SU-DHL-6 (cell line): ENCODE measurements around the gene GDI1.

Experiments used
- H2AFZ ChIP-seq: fragments of 200-600 bp; sonication (generic); 2 replicates; pipeline ENCODE4 v1.6.1; 2014; ENCODE audit warnings: low read depth, mild to moderate bottlenecking, moderate library complexity, mixed read lengths, antibody characterized with exemption, low read length; ENCODE audit not compliant: severe bottlenecking
- H3F3A ChIP-seq: fragments of 200-600 bp; shearing (Covaris generic); 2 replicates; pipeline ENCODE4 v1.6.0; 2016; ENCODE audit warnings: antibody characterized with exemption, mild to moderate bottlenecking; ENCODE audit not compliant: insufficient read depth
- H3K27ac ChIP-seq: fragments of 200-600 bp; sonication (generic); 2 replicates; pipeline ENCODE4 v1.5.1; 2016; ENCODE audit warnings: low read depth, mild to moderate bottlenecking, low read length, moderate library complexity, mixed read lengths
- H3K27me3 ChIP-seq: fragments of 200-600 bp; sonication (generic), shearing (Covaris generic); 2 replicates; pipeline ENCODE4 v1.6.0; 2014; ENCODE audit warnings: mild to moderate bottlenecking, low read length
- H3K36me3 ChIP-seq: fragments of 200-600 bp; sonication (generic); 2 replicates; pipeline ENCODE4 v1.6.1; 2014; ENCODE audit warnings: mild to moderate bottlenecking, low read length, mixed read lengths
- H3K4me2 ChIP-seq: fragments of 300-600, 200-600 bp; shearing (Covaris generic), sonication (generic); 2 replicates; pipeline ENCODE4 v1.6.0; 2014; ENCODE audit warnings: low read length, low read depth, mild to moderate bottlenecking; ENCODE audit not compliant: poor library complexity, severe bottlenecking
- H3K4me3 ChIP-seq: fragments of 200-600 bp; sonication (generic); 2 replicates; pipeline ENCODE4 v1.5.1; 2014; ENCODE audit warnings: antibody characterized with exemption, low read length, mild to moderate bottlenecking, mixed read lengths; ENCODE audit not compliant: insufficient read depth, poor library complexity, severe bottlenecking
- H3K79me2 ChIP-seq: fragments of 200-600 bp; sonication (generic); 2 replicates; pipeline ENCODE4 v1.6.1; 2014; ENCODE audit warnings: mild to moderate bottlenecking, low read length, moderate library complexity; ENCODE audit not compliant: insufficient read depth
- H3K9ac ChIP-seq: fragments of 200-600 bp; sonication (generic); 2 replicates; pipeline ENCODE4 v1.7.0; 2014; ENCODE audit warnings: mild to moderate bottlenecking, low read length
- H3K9me2 ChIP-seq: fragments of 200-600 bp; sonication (generic); replicated peaks from 2 replicates; pipeline ENCODE4 v1.6.1; 2014; ENCODE audit warnings: low read length; ENCODE audit not compliant: insufficient read depth
- H3K9me3 ChIP-seq: fragments of 200-600 bp; sonication (generic); 2 replicates; pipeline ENCODE4 v1.6.1; 2014; ENCODE audit warnings: low read length, mixed read lengths; ENCODE audit not compliant: insufficient read depth
- H4K20me1 ChIP-seq: fragments of 200-600 bp; sonication (generic); 2 replicates; pipeline ENCODE4 v1.6.1; 2014; ENCODE audit warnings: low read depth, mild to moderate bottlenecking, antibody characterized with exemption, low read length, moderate library complexity, mixed read lengths
- EZH2phosphoT487 ChIP-seq: fragments of 200-600 bp; sonication (generic), shearing (Covaris generic); conservative IDR thresholded peaks from 2 replicates; pipeline ENCODE4 v1.6.1; 2018; ENCODE audit warnings: mild to moderate bottlenecking, antibody characterized with exemption, low read length, moderate library complexity, mixed read lengths
- TF ChIP-seq, protein P1 (sequence below): fragments of 200-600 bp; sonication (generic); IDR thresholded peaks from one replicate; pipeline ENCODE4 v1.5.1; 2017; ENCODE audit warnings: antibody characterized with exemption, mild to moderate bottlenecking, low read length, moderate library complexity; ENCODE audit not compliant: insufficient read depth, poor library complexity, severe bottlenecking

GDI1 gene

DNA sequence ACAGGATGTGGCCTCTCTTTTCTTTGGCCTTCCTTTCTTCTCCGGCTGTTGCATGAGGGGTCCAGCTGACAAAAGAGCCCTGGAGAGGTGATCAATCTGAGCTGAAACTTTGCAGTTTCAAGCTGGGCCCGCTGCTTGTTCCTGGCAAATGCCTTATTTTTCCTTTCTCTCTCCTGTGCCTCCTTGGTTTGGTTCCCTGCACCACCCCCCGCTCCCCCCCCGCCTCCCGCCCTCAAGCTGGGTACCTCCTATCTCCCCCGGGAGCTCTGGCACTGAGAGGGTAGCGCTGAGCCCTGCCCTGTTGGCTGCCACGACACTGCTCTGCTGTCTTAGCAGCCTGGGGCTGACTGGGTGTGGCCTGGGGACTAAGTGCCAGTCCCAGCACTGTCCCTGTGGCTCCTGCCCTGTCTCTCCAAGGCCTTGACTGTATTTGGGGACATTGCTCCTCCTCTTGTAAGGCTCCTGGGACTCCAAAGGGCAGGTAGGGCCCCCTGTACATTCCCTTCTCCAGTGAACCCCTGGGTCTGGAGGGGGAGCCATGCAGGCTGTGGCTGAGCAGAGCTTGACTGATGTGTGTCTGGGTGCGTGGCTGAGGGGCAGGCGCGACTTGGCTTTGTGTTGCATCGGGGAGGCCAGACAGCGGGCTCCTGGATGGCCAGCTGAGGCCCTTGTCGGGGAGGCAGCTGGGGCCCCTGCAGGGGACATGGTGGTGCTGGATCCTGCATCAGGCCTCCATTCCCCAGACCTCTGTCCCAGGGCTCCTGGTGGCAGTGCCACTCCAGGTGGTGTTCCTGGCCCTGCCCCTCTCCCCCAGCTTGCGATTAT, 22.2 kb downstream of the GDI1 start:
- Histone ChIP-seq H3K4me2 (peak overlapping the region; percentile 84), H3K9ac (peak overlapping the region; percentile 80), H3K79me2 (peaks cover 10% of the 10 kb centered on the region), H4K20me1 (no peaks in the 10 kb centered on the region), H3K27me3 (no peaks in the 10 kb centered on the region), H3K36me3 (no peaks in the 10 kb centered on the region), H3K9me3 (no peaks in the 10 kb centered on the region), H3K4me3 (peak overlapping the region; percentile 75), H3K27ac (no peak overlapping the region), H2AFZ (no peak overlapping the region), H3K9me2 (no peaks in the 10 kb centered on the region), H3F3A (0 out of 2 replicates have a peak, but pooled peaks cover 2% of the 10 kb centered on the region)
- no peak for TF ChIP-seq EZH2phosphoT487
- TF ChIP-seq, protein P1, sequence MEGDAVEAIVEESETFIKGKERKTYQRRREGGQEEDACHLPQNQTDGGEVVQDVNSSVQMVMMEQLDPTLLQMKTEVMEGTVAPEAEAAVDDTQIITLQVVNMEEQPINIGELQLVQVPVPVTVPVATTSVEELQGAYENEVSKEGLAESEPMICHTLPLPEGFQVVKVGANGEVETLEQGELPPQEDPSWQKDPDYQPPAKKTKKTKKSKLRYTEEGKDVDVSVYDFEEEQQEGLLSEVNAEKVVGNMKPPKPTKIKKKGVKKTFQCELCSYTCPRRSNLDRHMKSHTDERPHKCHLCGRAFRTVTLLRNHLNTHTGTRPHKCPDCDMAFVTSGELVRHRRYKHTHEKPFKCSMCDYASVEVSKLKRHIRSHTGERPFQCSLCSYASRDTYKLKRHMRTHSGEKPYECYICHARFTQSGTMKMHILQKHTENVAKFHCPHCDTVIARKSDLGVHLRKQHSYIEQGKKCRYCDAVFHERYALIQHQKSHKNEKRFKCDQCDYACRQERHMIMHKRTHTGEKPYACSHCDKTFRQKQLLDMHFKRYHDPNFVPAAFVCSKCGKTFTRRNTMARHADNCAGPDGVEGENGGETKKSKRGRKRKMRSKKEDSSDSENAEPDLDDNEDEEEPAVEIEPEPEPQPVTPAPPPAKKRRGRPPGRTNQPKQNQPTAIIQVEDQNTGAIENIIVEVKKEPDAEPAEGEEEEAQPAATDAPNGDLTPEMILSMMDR: no peak

DNA sequence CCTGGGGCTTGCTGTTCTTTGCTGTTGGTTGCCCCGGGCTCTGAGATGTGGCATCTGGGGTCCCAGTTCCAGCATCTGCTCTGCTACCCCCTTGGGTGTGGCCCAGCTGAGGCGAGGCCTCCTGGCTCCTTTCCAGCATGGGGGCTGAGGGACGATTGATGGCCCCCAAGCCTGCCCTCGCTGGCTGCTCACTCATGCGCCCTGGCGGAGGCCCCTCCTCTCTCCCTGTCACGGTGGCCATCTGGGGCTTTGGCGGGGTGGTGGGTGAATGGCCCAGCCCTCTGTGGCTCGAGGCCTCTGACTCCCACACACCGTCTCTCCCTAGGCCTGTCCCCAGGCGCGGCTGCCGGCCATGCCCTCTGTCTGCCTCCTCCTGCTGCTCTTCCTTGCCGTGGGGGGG, 22.9 kb downstream of the GDI1 start:
- Histone ChIP-seq H3K4me2 (peak overlapping the region; percentile 84), H4K20me1 (no peaks in the 10 kb centered on the region), H3K9me2 (no peaks in the 10 kb centered on the region), H3F3A (0 out of 2 replicates have a peak, but pooled peaks cover 2% of the 10 kb centered on the region), H3K36me3 (no peaks in the 10 kb centered on the region), H3K9me3 (no peaks in the 10 kb centered on the region), H2AFZ (no peak overlapping the region), H3K27ac (no peak overlapping the region), H3K27me3 (no peaks in the 10 kb centered on the region), H3K4me3 (no peak overlapping the region), H3K79me2 (peaks cover 10% of the 10 kb centered on the region), H3K9ac (peak overlapping the region; percentile 80)
- TF ChIP-seq EZH2phosphoT487: no peak
- TF ChIP-seq, protein P1: no peak

DNA sequence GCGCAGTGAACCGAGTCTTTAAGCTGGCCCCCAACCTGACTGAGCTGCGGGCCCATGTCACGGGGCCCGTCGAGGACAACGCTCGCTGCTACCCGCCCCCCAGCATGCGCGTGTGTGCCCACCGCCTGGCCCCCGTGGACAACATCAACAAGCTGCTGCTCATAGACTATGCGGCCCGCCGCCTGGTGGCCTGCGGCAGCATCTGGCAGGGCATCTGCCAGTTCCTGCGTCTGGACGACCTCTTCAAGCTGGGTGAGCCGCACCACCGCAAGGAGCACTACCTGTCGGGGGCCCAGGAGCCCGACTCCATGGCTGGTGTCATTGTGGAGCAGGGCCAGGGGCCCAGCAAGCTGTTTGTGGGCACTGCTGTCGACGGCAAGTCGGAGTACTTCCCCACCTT, 23.4 kb downstream of the GDI1 start:
- Histone ChIP-seq H3K27ac (no peak overlapping the region), H3K4me3 (no peak overlapping the region), H3K4me2 (no peak overlapping the region), H2AFZ (no peak overlapping the region), H3K36me3 (no peaks in the 10 kb centered on the region), H3K27me3 (no peaks in the 10 kb centered on the region), H3K9ac (no peak overlapping the region), H3K79me2 (peaks cover 10% of the 10 kb centered on the region), H4K20me1 (no peaks in the 10 kb centered on the region), H3K9me3 (no peaks in the 10 kb centered on the region), H3K9me2 (no peaks in the 10 kb centered on the region), H3F3A (0 out of 2 replicates have a peak, but pooled peaks cover 2% of the 10 kb centered on the region)
- TF ChIP-seq EZH2phosphoT487: no peak
- TF ChIP-seq, protein P1: no peak
